ENCODE measurements around the gene CHERP.
"Not testable (repeated sequence)": the region's sequence is repeated elsewhere in the genome, so short reads cannot be mapped to it uniquely, and the experiment has no call there.

The CHERP gene

DNA sequence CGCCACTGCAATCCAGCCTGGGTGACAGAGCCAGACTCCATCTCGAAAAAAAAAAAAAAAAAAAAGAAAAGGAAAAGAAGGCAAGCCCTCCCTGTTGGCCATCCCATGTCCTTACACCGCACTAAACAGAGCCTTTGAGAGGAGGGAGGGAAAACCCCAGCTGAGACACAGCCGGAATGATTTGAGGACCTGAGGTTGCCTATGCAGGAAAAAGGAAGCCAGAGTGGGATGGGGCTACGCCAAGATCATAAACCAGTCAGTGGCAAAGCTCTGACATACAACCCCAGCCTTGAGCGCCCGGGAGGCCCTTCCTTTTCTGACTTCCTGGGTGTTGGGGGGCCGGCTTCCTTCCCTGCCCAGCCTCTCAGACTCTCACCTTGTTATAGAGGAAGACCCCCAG, 12.5 kb upstream of the CHERP start:
- DNase-seq (ENCODE audit: low read depth), result no peak
- H3K4me3 ChIP-seq (ENCODE audit: low read depth, low read length), result no peak overlapping the region

DNA sequence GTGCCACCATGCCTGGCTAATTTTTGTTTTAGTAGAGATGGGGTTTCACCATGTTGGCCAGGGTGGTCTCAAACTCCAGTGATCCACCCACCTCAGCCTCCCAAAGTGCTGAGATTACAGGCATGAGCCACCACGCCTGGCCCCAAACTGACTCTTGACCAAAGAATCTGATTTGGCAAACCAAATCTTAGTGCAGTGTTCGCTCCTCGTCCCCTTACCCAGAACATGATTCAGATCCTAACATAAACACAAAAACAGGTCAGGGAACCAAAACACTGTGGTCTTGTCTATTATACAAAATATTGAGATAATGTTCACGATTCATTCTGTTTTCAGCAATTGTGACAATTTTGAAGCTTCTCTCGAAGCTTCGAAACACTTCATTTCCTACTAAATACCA, 9.7 kb upstream of the CHERP start:
- H3K4me3 ChIP-seq (ENCODE audit: low read depth, low read length); DNase-seq (ENCODE audit: low read depth): not testable (repeated sequence)

- H3K4me3 ChIP-seq (ENCODE audit: low read depth, low read length), result no peak overlapping the region
Measured at GRCh38 chr19:16548956-16549355, 6.7 kb upstream of the CHERP start.

DNA sequence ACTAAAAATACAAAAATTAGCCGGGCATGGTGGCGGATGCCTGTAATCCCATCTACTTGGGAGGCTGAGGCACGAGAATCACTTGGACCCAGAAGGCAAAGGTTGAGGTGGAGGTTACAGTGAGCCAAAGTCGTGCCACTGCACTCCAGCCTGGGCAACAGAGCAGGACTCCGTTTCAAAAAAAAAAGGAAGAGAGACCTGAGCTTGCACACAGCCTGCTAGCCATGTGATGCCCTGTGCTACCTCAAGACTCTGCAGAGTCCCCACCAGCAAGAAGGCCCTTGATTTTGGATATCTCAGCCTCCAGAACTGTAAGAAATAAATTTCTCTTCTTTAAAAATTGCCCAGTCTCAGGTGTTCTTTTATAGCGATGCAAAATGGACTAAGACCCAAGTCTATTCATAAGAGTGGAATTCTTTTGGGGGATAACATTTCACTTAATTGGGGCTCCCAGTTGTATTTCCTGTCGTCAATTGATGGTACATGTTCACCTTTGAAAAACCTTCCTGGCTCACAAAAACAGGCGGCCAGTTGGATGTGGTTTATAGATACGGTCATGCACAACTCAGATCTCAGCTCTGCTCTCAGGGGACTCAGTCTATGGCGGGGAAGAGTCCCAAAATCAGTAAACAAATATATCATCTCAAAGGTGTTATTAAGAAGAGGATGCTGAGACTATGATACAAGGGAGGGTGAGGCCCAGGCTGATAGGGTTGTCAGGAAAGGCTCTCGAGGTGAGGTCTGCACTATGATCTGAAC, 2.4 kb upstream of the CHERP start:
- no peak overlapping the region for H3K4me3 ChIP-seq (ENCODE audit: low read depth, low read length)
- DNase-seq (ENCODE audit: low read depth), result no peak

More at GRCh38 chr19:16548956-16549355, 6.7 kb upstream of the CHERP start:
- no peak for DNase-seq (ENCODE audit: low read depth)

DNA sequence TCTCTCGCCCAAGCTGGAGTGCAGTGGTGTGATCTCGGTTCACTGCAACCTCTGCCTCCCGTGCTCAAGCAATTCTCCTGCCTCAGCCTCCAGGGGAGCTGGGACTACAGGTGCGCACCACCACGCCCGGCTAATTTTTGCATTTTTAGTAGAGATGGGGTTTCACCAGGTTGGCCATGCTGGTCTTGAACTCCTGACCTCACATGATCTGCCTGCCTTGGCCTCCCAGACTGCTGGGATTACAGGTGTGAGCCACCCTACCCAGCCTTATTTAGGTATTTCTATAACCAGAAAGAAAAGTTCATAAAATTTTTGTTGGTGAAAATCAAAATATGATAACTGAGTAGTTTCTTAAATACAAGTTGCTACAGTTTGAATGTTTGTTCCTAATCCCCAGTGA, 1.5 kb upstream of the CHERP start:
- not testable (repeated sequence) for DNase-seq (ENCODE audit: low read depth); H3K4me3 ChIP-seq (ENCODE audit: low read depth, low read length)

DNA sequence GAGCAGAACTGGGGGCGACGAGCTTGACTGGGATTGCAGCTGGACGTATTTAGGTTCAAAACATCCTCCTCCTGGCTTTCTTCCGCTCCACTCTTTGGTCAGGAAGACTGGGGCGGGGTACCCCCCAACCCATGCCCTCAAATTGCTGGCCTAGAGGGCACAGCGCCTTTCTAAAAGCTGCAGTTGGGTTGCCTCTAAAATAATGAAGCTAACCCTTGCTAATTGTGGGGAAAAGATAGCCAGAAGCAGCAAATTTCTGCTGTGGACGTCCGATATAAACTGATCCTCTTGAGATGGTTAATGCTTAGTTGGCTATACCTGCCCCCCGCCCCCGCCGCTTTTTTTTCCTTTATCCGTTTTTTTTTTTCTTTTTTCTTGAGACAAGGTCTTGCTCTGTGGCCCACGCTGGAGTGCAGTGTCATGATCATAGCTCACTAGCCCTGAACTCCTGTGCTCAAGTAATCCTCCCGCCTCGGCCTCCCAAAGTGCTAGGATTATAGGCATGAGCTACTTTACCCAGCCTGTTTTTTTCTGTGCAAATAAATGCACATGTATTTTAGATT, 754 bp upstream of the CHERP start:
- no peak for DNase-seq (ENCODE audit: low read depth)
- peak overlapping the region; percentile 94 for H3K4me3 ChIP-seq (ENCODE audit: low read depth, low read length)

DNA sequence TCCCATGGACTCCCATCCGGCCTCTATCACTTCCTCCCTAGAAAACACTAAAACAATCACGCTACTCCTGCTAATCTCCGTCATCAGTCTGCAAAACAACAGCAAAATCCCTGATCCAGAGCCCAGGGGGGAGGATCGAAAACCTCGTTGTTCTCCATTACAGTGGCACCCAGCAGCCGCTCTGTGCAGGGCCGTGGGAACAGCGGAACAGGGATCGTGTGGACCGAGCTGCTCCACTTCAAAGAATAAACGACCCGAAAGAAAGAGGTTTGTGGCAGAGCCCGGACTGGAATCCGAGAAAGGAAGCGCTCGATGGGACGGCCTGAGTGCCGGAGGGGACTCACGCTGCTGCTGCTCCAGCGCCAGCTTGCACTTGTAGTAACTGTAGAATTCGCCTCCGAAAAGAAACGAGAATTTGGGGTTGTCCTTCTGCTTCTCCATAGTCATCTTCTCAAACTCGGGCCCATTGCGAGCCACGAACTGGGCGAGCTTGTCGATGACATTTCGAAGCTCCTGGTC, 652 bp downstream of the CHERP start:
- peak overlapping the region; percentile 94 for H3K4me3 ChIP-seq (ENCODE audit: low read depth, low read length)
- no peak for DNase-seq (ENCODE audit: low read depth)

DNA sequence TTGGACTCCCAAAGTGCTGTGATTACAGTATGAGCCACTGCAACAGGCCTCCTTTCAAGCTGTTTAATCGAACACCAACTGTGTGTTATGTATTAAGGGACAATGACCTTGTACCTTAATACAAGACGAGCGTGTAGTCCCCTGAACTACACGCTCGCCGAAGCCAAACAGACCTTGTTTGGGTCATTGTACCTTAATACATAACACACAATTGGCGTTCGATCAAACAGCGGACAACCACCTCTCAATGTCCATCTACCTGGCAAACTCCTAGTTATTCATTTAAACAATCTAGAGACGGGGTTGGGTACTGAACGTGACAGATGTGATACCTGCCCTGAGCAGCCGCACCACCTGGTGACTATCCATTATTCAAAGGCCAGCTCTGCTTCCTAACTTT, 1.3 kb downstream of the CHERP start:
- H3K4me3 ChIP-seq (ENCODE audit: low read depth, low read length), result peak overlapping the region; percentile 94
- no peak for DNase-seq (ENCODE audit: low read depth)

DNA sequence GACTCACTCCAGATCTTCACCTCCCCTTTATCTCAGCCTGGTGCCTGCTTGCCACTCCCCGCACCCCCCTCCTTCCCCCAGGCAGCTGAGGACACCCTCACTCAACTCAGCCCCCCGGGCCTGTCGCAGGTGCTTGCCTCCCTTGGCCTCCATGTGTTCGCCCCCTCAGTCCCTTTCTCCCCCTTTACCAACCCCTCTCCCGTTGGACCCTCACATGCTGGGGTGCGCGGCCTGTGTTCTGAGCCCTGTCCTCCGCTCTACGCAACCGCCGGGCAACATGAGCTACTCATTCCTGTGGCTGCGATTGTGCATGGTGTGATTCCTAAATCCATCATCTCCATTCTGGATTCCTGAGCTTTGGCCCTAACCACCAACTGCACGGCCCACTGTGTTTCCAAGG, 5.1 kb downstream of the CHERP start:
- no peak for DNase-seq (ENCODE audit: low read depth)
- H3K4me3 ChIP-seq (ENCODE audit: low read depth, low read length), result no peak overlapping the region

DNA sequence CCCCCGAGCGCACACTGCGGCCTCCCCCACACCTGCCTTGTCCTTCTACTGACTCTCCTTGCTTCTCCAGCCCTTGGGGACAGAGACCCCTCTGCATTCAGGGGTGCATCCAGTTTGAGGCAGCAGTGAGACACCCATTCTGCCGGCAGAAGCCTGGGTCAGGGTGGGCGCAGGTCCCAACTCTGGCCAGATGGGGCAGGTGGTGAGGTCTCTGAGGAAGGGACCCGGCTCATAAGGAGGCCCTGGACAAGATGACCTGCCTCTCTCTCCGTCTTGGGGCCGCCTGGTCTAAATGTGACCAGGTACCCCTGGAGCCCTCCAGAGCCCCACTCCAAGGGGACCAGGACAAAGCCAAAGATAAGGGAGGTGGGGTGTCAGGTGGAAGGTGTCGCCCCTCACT, 6.1 kb downstream of the CHERP start:
- no peak for DNase-seq (ENCODE audit: low read depth)
- no peak overlapping the region for H3K4me3 ChIP-seq (ENCODE audit: low read depth, low read length)

DNA sequence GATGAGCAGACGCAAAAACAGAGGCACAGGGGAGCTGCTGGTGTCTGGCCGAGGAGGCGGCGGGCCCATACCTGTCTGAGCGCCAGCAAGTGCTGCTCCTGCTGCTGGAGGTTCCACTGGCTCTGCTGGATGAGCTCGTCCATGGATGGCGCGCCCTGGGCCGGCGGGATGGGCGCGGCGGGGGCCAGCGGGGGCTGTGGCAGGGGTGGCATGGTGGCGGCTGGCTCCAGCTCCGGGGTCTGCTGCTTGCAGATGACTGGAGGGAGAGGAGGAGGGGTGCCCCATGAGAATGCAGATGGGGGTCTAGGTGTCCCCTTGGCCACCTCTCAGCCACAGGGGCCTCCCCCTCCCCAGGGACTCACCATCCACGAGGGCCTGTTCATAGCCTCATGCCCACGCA, 6.9 kb downstream of the CHERP start:
- no peak for DNase-seq (ENCODE audit: low read depth)
- no peak overlapping the region for H3K4me3 ChIP-seq (ENCODE audit: low read depth, low read length)

DNA sequence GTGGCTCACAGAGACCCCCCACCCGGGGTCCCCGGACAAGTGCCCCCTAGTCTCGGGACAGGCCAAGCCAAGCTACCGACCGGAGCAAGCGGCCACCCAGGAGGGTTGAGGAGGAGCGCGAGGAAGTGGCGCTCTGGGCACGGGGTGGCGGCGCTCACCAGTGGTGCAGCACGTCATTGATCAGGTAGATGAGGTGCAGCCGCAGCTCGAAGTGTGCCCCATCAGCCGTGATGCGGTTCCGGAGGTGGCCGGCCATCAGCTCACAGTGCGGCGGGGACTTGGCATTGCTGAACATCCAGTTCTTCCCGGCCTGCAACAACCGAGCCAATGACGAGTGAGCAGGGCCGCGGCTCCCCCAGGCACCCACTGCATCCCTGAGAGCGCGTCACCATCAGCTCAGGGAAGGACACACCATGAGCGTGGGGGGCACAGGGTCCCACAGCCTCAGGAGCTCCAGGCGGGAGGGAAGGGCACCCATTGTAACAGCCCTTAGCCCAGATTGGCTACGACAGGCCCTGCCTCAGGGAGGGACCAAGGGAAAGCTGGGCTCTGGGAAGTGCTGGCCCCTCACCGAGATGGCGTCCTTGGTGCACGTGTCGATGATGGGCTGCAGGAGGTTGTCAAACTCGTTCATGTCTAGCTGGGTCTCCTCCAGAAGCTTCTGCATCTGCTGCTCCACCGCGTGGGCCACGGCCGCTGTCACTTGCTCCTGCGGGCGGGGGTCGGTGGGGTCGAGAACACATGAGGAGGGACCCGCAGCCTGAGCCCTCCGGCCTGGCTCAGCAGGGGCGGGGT, 9.6 kb downstream of the CHERP start:
- H3K4me3 ChIP-seq (ENCODE audit: low read depth, low read length), result no peak overlapping the region
- DNase-seq (ENCODE audit: low read depth), result no peak

GRCh38 chr19:16531380-16531669, 10.9 kb downstream of the CHERP start:
- H3K4me3 ChIP-seq (ENCODE audit: low read depth, low read length), result no peak overlapping the region
- DNase-seq (ENCODE audit: low read depth), result no peak

DNA sequence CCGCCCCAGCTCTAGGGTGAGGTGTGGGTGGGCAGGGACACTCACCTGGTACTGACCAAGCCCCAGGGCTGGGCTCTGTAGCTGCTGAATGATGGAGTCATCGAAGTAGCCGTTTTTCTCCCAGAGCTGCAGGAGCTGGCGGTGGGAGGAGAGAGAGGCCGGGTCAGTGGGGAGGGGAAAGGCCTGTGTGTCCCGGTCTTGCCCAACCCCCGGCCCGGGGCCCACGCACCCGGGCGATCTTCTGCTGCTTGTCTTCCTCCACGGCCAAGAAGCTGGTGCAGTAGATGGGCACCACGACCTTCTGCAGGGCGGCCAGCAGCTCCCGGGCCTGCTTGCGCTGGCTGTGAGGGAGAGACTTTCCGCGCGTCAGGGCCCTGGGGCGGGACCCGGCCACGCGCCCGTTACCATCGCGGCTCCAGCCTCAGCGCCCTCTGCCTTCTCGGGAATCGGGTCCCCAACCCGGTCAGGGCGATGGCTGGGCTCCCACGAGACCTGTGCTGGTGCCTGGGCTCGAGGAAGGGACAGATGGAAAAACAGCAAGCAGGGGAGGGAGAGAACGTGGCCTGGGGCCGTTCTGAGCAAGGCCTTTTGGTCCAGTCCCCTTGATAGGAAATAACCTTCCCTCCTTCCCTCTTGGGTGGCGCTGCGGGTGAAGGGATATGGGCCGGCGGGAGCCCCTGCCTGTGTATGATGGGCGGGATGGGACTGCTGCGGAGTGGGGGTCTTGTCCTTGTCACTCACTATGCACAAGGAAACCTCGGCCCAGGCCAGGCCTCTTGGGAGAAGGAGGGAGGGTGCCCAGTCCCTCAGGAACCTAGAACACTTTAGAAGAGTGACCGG, 11.5 kb downstream of the CHERP start:
- no peak overlapping the region for H3K4me3 ChIP-seq (ENCODE audit: low read depth, low read length)
- no peak for DNase-seq (ENCODE audit: low read depth)

DNA sequence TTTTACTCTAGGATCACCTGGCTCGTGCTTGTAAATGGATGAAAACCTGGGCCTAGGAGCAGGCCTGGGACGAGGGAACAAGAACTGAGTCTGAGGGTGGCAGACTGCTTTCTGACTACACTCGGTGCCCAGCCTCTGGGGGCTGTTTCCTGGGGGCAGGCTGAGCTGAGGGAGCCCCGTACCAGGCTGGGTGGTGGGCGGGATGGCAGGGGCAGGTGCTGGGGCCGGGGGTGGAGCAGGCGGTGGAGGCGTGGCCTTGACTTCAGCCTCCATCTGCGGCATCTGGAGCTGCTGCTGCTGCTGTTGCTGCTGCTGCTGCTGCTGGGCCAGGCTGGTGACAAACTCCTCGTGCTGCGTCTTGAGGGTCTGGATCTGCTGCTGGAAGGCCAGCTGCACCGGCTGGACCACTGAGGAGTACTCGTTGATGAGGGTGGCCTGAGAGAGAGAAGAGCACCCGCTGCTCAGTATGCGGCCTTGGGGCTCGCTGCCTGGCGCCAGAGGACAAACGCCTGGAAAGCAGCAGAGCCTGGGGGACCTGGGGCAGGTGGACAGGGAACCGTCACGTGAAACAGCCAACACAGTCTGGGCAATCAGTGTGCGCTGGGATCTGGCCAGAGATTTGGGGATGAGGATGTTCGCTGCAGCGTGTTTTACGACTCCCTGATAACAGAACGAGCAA, 12.6 kb downstream of the CHERP start:
- H3K4me3 ChIP-seq (ENCODE audit: low read depth, low read length), result no peak overlapping the region
- DNase-seq (ENCODE audit: low read depth), result no peak

- no peak for DNase-seq (ENCODE audit: low read depth)
- no peak overlapping the region for H3K4me3 ChIP-seq (ENCODE audit: low read depth, low read length)
Measured at GRCh38 chr19:16527971-16528521, 14.2 kb downstream of the CHERP start.

GRCh38 chr19:16527334-16527935, 14.8 kb downstream of the CHERP start:
- H3K4me3 ChIP-seq (ENCODE audit: low read depth, low read length), result no peak overlapping the region
- no peak for DNase-seq (ENCODE audit: low read depth)

- H3K4me3 ChIP-seq (ENCODE audit: low read depth, low read length), result no peak overlapping the region
- no peak for DNase-seq (ENCODE audit: low read depth)
Measured at GRCh38 chr19:16525751-16526481, 16.3 kb downstream of the CHERP start.

All from skeletal muscle cell (primary cell).